ENCODE measurements around the gene CAND2.
"Not testable (repeated sequence)": the region's sequence is repeated elsewhere in the genome, so short reads cannot be mapped to it uniquely, and the experiment has no call there.

Gene CAND2

GRCh38 chr3:12865271-12865670, 68.8 kb downstream of the CAND2 start:
- DNase-seq = no peak

- no peak for DNase-seq
Measured at GRCh38 chr3:12866836-12867235, 70.4 kb downstream of the CAND2 start.

GRCh38 chr3:12868039-12869034, 71.9 kb downstream of the CAND2 start:
- DNase-seq = peak; percentile 23 to 48 (median 33)

GRCh38 chr3:12869035-12869621, 72.6 kb downstream of the CAND2 start:
- DNase-seq = no peak

GRCh38 chr3:12870942-12871341, 74.5 kb downstream of the CAND2 start:
- peak in 2 of 5 experiments; percentile 30 to 31 for DNase-seq

- no peak for DNase-seq
Measured at GRCh38 chr3:12871404-12871983, 75.0 kb downstream of the CAND2 start.

GRCh38 chr3:12875857-12876836, 79.7 kb downstream of the CAND2 start:
- DNase-seq = no peak

- DNase-seq = no peak
Measured at GRCh38 chr3:12877040-12877439, 80.6 kb downstream of the CAND2 start.

- no peak for DNase-seq
Measured at GRCh38 chr3:12878141-12878574, 81.7 kb downstream of the CAND2 start.

GRCh38 chr3:12878758-12879157, 82.3 kb downstream of the CAND2 start:
- not testable (repeated sequence) for DNase-seq

GRCh38 chr3:12879191-12879815, 82.8 kb downstream of the CAND2 start:
- DNase-seq = no peak

GRCh38 chr3:12881858-12882257, 85.4 kb downstream of the CAND2 start:
- DNase-seq = not testable (repeated sequence)

- DNase-seq = no peak
Measured at GRCh38 chr3:12882336-12883310, 86.1 kb downstream of the CAND2 start.

GRCh38 chr3:12884186-12884680, 87.8 kb downstream of the CAND2 start:
- no peak for DNase-seq

All from T-helper 2 cell (primary cell).